HEK293 (cell line): ENCODE data around the gene ARID3B.

Experiments
- HOXA7 ChIP-seq: sonication (generic); formaldehyde crosslinking; IDR thresholded peaks from 2 replicates; pipeline ENCODE4 v1.8.1; 2022; ENCODE audit warnings: missing genetic modification reagents, borderline replicate concordance
- OSR2 ChIP-seq: fragments of 450-650 bp; formaldehyde crosslinking; IDR thresholded peaks from 2 replicates; pipeline ENCODE4 v1.5.1; 2016; ENCODE audit warnings: missing biosample characterization, missing genetic modification characterization
- ZNF184 ChIP-seq: fragments of 450-650 bp; IDR thresholded peaks from 2 replicates; pipeline ENCODE4 v1.5.1; 2018; ENCODE audit warnings: missing biosample characterization, mild to moderate bottlenecking, missing genetic modification characterization
- TF ChIP-seq, protein P1 (sequence below): fragments of 450-650 bp; formaldehyde crosslinking; IDR thresholded peaks from 2 replicates; pipeline ENCODE4 v1.5.1; 2016; ENCODE audit warnings: missing biosample characterization, missing genetic modification characterization

DNA sequence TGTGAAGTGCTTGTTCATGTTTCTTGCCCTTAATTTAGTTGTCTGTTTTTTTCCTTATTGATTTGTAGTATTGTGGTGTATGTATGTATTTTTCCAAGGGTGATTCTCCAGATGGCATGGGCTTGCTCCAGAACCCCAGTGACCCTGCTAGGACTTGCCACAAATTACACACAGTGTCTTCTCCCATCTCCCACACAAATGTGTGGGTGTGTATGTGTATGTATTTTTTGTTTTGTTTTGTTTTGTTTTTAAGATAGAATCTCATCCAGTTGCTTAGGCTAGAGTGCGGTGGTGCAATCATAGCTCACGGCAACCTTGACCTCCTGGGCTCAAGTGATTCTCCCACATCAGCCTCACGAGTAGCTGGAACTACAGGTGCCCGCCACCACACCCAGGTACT, 36.2 kb upstream of the ARID3B start:
- TF ChIP-seq OSR2 (tag by site-specific recombination) (no peak), ZNF184 (tag by site-specific recombination) (no peak), HOXA7 (CRISPR knock-in tag) (no peak)
- TF ChIP-seq, protein P1, sequence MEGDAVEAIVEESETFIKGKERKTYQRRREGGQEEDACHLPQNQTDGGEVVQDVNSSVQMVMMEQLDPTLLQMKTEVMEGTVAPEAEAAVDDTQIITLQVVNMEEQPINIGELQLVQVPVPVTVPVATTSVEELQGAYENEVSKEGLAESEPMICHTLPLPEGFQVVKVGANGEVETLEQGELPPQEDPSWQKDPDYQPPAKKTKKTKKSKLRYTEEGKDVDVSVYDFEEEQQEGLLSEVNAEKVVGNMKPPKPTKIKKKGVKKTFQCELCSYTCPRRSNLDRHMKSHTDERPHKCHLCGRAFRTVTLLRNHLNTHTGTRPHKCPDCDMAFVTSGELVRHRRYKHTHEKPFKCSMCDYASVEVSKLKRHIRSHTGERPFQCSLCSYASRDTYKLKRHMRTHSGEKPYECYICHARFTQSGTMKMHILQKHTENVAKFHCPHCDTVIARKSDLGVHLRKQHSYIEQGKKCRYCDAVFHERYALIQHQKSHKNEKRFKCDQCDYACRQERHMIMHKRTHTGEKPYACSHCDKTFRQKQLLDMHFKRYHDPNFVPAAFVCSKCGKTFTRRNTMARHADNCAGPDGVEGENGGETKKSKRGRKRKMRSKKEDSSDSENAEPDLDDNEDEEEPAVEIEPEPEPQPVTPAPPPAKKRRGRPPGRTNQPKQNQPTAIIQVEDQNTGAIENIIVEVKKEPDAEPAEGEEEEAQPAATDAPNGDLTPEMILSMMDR (tag by site-specific recombination), result no peak
